OCI-LY1 (cell line): ENCODE measurements around the gene DYSF.

Experiments
- CTCF ChIP-seq: fragments of 200-600 bp; sonication (generic), shearing (Covaris generic); IDR thresholded peaks from 2 replicates; pipeline ENCODE4 v1.5.1; 2017; ENCODE audit warnings: mild to moderate bottlenecking, antibody characterized with exemption, low read length, moderate library complexity, mixed read lengths
- EZH2 ChIP-seq: fragments of 200-600 bp; sonication (generic), shearing (Covaris generic); IDR thresholded peaks from 2 replicates; pipeline ENCODE4 v1.8.0; 2017; ENCODE audit warnings: borderline replicate concordance, mixed run types, mild to moderate bottlenecking, antibody characterized with exemption, low read length, moderate library complexity, mixed read lengths

- TF ChIP-seq CTCF, result no peak
- TF ChIP-seq EZH2, result no peak
Measured at GRCh38 chr2:71597756-71598155, 144.4 kb downstream of the DYSF start.
